WI38 (cell line): Measurements from ENCODE around the gene GNAZ.

Experiments used
- H3K4me3 ChIP-seq: 2 replicates; pipeline ENCODE4 v1.5.1; 2011; ENCODE audit warnings: low read depth, mild to moderate bottlenecking, control low read depth, low read length
- TF ChIP-seq, protein P1 (sequence below): IDR thresholded peaks from 2 replicates; pipeline ENCODE4 v1.5.1; 2012; ENCODE audit warnings: low read depth, mild to moderate bottlenecking, control low read depth, low read length

The GNAZ gene

DNA sequence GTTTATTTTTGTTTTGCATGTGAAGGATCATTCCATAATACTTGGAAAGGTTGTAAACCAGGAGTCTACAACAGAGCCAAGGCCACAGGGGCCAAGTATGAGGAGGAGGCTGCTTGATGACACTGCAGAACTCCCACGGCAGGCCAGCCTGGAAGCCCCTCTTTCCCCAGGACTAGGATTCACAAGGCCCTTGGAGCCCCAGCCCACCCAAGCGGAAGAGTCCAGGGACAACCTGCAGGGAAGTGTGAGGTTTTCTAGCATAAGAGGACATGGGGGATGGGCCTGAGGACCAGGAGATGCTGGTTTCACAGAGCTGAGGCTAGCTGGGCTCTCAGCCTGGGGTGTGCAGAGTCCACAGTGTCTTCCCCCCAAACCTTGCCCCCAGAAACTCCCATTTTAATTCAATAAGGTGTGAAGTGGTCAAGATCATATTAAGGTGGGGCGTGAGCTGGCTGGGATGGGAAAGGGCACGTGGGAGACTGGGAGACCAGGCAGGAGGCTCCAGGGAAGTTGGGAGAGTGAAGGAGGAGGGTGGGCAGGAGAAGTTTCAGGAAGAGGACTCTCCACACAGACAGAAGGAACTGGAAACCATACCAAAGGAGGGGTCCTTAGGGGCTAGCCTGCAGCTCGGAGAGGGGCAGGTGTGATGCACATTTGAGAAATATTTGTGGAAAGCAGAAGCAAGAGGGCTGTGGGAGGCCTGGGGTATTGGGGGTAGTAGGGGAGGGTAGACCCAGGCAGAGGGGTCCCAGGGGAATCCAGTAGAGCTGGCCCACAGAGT is 12.4 kb downstream of the GNAZ start:
- H3K4me3 ChIP-seq, result no peak overlapping the region
- TF ChIP-seq, protein P1, sequence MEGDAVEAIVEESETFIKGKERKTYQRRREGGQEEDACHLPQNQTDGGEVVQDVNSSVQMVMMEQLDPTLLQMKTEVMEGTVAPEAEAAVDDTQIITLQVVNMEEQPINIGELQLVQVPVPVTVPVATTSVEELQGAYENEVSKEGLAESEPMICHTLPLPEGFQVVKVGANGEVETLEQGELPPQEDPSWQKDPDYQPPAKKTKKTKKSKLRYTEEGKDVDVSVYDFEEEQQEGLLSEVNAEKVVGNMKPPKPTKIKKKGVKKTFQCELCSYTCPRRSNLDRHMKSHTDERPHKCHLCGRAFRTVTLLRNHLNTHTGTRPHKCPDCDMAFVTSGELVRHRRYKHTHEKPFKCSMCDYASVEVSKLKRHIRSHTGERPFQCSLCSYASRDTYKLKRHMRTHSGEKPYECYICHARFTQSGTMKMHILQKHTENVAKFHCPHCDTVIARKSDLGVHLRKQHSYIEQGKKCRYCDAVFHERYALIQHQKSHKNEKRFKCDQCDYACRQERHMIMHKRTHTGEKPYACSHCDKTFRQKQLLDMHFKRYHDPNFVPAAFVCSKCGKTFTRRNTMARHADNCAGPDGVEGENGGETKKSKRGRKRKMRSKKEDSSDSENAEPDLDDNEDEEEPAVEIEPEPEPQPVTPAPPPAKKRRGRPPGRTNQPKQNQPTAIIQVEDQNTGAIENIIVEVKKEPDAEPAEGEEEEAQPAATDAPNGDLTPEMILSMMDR, result no peak

DNA sequence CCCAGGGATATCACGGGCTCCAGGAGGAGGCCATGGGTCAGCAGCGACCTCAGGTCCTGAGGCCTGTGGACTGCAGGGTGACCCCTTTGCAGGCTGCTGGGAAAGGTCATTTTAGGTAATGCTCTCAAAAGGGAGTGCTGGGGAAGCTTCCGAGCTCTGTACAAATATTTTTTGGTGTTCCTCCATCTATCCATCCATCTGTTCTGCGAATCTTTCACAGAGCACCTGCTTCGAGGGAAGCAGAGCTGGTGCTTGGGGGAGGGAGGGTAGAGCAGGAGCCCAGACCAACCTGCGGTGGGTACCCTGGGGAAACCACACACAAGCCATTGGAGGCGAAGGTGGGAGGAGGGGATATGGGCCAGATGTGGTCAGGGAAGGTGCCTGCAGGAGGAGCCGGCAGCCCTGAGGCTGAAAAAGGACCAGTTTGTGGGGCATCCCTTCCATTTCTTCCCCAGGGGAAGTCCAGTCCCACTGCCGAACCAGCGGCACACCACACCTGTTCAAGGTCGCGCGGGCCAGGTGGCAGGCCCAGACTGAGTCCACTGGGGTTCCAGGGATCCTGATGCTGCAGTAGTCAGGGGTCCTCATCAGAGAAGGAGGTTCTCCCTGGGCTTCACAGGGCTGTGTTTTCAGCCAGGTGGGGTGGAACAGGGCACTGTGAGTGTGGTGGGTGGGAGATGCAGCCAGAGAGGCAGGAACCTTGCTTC is 13.1 kb downstream of the GNAZ start:
- TF ChIP-seq, protein P1, result no peak
- no peak overlapping the region for H3K4me3 ChIP-seq

DNA sequence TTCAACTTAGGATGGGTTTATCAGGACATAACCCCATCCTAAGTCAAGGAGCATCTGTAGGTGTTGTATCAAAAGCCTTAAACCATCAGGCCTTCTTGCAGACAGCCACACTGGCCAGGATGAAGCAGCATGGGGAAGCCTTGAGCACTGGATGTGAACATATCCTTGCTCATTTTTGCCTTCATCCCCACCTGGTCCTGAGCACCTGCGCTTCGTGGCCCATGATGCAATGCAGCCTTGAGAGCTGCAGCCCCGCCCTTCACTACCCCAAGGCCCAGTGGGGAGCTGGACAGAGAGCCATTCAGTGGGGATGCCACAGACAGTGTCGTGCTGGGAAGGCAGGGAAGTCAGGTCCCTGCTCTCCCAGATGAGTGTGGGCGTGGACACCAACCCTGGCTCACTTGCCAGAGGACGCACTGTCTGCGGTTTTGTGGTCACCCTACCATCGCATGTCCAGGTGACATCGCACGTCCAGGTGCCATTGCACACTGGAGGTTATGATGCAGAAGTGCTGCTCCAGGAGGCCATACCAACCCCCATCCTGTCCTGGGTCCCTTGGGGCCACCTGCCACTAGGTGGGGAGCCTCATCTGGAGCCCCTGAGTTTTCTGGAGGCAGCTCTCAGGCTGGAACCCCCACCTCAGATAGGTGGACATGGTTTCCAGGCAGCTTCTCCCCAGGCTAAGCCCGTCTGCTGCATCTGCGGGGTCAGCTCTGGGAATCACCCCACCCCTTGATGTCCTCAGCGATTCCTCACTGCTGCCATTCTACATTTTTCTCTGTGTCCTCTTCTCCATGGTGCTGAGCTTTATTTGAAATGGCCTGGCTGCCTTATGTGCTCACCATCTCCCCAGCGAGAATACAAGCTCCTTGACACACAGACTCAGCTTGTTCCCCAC is 14.4 kb downstream of the GNAZ start:
- TF ChIP-seq, protein P1, result no peak
- H3K4me3 ChIP-seq, result no peak overlapping the region

DNA sequence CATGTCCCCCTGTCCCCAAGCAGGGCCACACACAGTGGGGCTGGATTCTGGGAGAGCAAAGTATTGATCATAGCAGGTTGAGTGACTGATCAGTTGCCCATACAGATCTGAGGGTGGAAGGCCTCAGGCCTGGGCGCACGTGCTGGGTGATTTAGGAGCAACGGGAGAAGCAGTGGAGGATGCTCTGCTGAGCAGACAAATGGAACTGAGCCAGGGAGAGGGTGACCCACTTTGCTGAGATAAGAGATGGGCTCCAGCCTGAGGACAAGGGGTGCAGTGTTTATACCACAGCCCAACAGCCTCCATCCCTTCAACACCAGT is 15.0 kb downstream of the GNAZ start:
- TF ChIP-seq, protein P1, result no peak
- H3K4me3 ChIP-seq, result no peak overlapping the region

DNA sequence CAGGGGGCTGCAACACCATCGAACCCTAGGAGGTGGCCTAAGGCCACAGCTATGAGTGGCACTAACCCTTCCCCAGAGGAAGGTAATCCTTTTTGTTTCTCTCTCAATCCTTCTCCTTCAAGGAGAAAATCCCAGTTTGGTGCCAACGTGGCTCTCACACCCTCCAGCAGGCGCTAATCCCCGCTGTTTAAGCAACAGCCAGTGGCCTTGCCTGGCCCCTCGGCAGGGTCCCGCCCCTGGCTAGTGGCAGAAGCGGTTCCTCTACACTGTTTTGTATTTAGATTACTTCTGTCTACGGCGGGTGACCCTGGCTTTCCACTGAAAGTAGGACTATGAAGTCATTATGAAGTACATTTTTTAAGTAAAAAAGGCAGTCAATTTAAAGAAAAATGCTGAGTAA is 15.5 kb downstream of the GNAZ start:
- no peak overlapping the region for H3K4me3 ChIP-seq
- TF ChIP-seq, protein P1, result no peak

DNA sequence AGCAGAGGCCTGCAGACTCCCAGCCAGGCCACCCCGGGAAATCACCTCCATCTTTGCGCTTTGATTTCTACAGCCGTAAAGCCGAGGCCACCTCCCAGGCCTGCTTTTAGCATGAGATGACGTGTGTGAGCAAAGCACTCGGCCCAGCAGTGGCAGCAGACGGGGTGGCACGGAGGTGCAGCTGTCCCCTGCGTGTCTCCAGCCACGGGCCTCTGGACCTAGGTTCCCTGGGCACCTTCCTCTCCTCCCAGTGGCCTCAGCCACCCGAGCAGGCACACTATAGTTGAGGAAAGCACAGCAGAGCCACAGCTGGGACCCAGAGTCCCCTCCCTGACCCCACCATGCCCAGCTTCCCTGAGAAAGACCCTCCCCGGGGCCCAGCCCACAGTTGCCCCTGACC is 15.9 kb downstream of the GNAZ start:
- H3K4me3 ChIP-seq, result no peak overlapping the region
- TF ChIP-seq, protein P1, result no peak
